Measurements from ENCODE around the gene HSPB3. TPM values are rescaled to one million over a fixed set of nuclear protein-coding genes. Genes with fewer than 3 reads are reported as not detected.

HSPB3 gene
- total RNA-seq, 2 donors from 2014 or later, result 25.5 to 27.4 TPM

- DNase-seq (ENCODE audit: low spot score), result no peak
- intact Hi-C loops (cut with DNase I), result loop anchor here in 1 of 2 donors (10.0 kb wide), 2 partner anchors 47 to 237 kb away; no protein-coding TSS in a partner anchor
Measured at GRCh38 chr5:54492178-54492577, 36.7 kb downstream of the HSPB3 start.

GRCh38 chr5:54495027-54495426 lies 39.5 kb downstream of the HSPB3 start:
- no peak for DNase-seq (ENCODE audit: low spot score)
- intact Hi-C loops (cut with DNase I), result loop anchor here in 1 of 2 donors (10.0 kb wide), 2 partner anchors 50 to 240 kb away; no protein-coding TSS in a partner anchor

Other genes with a start within 250 kb of the HSPB3 start
- gene ARL15, start 145.1 kb upstream of the HSPB3 start, total RNA-seq, result 10 to 100 TPM; 30.6 to 35.7 TPM
- gene SNX18, start 62.1 kb downstream of the HSPB3 start, total RNA-seq, result 10 to 100 TPM; 50.3 to 55.6 TPM